GM21786 (cell line): ENCODE measurements around the gene PERM1.

Experiments used
- ATAC-seq: cut with Tn5 transposase; IDR thresholded peaks from one replicate; pipeline ENCODE4 v1.9.1; 2021; ENCODE audit not compliant: unreplicated experiment

Gene PERM1

DNA sequence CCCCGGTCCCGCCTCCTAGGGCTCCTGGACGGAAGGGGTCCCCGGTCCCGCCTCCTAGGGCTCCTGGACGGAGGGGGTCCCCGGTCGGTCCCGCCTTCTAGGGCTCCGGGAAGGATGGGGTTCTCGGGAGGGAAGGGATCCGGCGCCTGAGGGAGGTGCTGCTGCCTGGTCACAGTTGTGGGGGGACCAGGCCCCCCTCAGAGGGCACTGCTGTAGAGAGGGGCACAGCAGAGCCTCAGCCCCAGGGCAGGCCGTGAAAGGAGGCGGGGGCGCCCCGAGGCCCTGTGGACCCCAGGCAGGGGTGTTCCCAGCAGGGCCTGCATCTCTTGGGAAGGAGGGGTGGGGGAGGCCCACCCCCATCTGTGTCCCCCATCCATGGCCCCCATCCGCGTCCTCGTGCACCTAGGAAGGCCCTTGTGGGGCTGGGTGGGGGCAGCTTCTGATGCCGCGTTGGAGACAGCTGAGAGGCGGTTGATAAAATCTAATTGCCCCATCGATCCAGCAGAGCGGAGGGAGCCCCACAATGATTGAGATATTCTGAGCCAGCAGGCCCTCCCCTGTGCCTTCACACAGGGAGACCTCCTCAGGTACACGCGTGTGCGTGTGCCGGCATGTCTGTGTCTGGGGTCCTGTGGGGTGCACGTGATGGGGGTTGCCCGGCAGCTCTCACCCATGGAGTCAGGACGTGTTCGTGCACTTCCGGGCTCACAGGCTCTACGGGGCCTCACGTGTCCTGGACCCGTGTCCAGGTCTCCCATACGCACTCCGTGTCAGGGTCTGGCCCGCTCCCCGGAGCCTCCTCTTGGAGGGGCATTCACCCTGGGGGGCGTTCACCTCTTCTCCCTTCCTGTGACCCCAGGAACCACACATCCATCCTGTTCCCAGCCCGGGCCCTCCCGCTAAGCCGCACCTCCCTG is 45.3 kb downstream of the PERM1 start:
- no peak for ATAC-seq

DNA sequence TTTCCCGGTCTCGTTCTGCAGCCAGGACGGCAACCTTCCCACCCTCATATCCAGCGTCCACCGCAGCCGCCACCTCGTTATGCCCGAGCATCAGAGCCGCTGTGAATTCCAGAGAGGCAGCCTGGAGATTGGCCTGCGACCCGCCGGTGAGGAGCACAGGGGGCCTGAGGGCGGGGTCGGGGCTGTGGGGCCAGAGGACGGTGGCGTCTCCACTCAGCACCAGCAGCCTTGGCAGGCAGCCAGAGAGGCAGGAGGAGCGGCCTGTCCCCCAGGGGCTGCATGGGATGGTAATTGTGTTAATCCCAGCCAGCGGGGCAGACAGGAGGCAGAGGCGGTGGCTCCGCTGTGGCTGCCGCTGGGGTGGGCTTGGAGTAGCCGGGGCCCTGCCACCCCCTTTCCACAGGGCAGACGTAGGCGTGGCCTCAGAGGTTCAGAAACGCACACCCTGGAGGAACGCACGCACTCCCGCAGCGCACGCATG is 46.1 kb downstream of the PERM1 start:
- ATAC-seq: no peak

DNA sequence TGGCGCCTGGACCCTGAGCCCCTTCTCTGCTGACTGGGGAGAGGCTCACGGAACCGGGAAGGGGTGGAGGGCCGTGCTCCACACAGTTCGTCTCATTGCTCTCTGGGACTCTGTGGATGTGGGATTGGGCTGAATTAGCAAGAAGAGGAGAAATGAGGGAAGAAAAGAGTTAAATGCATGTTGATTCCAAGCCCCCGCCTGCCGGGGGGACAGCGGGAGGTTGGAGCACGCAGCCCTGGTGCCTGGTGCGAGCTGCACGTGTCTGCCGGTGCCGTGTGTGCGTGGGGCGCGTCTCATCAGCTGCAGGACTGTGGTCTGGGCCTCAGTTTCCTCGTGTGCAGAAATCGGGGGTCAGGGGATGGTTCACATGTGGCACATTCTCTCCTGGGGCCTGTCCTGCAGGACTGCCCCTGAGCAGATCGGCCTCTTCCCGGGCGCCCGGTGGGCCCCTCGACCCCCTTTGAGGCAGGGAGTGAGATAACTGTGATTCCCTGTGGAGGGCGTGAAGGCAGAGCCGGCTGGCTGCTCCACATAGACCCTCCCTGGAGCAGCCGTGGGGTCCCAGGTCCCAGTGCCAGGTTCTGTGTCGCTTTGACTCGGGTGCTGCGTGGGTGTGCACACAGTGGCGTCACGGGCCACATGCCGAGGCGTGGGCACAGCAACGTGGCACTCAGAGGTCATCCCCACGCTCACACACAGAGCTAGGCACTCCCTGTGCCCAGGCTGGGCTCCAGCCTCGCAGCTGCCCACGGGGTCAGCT is 46.7 kb downstream of the PERM1 start:
- ATAC-seq: no peak

DNA sequence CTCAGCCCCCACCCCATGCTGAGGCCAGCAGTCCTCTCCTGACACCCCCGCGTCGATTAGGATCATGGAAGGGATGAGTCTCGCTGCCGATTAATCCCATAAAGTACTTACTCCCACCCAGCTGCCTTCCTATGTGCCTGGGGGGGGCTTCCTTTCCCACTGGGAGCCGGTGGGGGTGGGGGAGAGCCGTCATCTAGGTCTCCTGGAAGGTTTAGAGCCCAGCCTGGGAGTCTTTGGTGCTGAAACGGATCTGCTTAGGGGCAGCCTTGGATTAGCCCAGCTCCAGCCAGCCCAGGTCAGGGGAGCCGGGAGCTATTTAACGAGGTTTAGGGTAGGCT is 48.3 kb downstream of the PERM1 start:
- no peak for ATAC-seq

DNA sequence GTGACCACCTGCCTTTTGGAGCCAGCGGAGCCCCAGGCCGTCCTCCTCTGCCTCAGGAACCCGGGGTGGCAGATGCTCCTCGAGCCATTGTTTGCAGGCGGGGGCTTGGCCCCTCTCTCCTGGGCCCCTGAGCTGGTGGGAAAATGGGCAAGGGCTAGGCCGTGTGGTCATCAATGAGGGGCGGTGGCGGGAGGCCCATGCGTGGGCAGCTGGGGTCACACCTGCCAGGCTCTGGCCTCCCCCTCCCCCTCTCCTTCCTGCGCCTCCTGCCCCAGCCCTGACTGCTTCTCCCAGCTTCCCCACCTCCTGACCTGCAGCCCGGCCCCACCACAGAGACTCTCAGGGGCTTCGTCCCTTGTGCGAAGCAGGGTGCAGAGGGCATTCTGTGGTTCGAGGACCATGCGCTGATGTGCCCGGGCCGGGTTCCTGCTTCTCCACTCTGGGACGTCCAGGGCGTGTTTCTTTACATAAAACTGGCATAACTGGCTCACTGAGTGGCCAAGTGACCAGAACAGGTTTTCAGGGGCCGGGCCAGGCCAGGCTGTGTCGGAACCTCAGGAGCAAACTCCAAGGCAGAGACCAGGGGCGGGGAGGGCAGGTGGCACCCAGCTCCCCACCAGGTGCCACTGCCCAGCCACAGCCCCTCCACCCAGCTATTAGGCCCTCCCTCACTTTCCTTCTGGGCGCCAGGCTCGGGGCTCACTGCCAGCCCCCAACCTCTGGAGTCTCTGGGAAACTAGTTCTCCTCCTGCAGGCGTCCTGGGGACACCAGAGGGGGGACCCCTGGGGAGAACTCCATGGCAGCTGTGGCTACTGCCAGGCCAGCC is 48.9 kb downstream of the PERM1 start:
- ATAC-seq: no peak

DNA sequence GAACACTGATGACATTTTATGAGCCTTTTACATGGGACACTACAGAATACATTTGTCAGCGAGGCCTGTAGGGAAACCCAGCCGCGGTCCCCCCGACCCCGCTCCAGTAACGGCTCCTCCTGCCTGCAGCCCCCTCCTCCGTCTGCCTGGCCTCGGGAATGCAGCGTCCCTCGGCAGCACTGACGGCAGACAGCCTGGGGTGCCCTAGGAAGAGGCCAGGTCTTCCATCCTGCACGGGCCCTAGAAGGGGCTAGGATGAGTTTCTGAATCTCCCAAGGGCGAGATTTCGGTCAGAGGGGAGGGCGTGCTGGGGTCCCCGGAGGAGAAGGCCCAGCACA is 49.8 kb downstream of the PERM1 start:
- no peak for ATAC-seq

DNA sequence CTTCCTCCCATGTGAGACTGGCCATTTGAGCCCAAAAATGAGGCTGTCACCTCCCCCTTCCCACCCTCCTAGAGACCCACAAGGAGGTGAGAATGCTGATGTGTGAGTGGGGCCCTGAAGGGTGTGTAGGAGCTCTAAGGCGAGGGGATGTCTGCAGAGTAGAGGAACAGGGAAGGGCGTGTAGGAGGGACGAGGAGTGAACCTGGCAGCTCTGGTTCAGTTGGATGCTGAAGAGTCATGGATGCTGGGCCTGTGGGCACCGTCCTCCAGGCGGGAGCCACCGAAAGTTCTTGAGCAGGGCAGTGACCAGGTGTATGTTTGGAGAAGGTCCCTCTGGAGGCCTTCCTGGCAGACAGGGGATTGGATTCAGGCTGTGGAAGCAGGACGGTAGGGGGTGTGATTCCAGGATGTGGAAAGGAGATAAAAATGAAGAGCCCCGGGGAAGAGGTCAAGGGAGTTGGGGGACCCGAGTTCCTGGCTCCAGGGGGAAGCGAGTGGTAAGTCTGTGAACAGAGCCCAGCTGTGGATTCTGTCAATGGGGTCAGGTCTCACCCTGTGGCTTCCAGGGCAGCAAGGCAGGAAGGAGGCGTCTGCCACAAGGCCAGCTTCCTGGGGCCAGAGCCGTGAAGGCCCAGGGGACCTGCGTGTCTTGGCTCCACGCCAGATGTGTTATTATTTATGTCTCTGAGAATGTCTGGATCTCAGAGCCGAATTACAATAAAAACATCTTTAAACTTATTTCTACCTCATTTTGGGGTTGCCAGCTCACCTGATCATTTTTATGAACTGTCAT is 50.3 kb downstream of the PERM1 start:
- ATAC-seq: no peak

DNA sequence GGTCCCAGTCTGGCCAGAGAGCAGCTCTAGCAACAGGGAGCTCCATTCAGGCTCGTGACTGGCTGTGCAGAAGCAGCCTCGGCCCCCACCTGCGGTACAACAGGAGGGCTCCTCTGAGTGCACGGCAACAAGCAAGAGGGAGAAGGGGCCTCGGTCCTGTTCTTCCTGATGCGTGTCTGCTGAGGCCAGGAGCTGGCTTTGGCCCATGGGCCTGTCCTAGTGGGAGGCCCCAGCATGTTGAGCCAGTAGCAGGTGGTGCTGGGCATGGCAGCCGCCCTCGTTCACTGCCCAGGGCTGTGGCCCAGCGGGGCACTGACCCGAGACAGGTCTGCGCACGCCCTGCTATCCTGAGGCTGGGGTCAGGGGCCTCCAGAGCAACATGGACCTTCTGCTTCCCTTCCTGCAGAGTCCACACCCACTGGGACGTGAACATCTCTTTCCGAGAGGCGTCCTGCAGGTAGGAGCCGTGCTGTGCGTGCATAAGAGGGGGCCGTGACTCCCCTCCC is 51.2 kb downstream of the PERM1 start:
- no peak for ATAC-seq

DNA sequence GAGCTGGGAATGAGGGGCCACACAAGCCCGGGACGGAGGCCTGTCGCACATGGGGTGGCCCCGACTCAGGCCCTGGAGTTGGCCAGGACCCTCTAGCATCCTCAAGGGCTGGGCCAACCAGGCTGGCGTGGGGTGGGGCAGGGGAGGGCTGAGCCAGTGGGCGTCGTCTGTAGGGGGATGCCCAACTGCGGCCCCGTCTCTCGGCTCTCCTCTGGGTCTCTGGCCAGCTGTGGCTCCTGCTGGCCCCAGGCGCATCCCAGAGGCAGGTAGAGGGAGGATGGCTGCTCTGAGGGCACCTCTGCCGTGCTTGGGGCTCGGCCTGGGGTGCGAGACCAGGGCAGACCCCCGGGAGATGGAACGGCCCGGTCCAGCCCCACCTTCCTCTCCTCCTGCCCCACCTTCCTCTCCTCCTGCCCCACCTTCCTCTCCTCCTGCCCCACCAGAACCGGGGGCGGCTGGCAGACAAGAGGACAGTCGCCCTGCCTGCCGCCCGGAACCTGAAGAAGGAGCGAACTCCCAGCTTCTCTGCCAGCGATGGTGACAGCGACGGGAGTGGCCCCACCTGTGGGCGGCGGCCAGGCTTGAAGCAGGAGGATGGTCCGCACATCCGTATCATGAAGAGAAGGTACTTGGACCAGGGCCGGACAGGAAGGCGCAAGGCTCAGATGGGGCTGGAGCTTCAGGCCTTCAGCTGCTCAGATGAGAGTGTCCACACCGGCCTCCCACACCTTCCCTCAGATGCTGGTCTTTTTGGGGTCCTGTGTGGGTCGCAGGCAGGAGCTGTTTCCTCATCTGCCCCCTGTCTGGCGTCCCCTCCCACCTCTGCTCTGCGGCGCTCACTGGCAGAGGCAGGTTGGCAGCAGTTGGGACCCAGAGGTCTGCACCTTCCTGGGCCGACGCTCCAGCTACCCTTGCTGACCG is 51.9 kb downstream of the PERM1 start:
- no peak for ATAC-seq

DNA sequence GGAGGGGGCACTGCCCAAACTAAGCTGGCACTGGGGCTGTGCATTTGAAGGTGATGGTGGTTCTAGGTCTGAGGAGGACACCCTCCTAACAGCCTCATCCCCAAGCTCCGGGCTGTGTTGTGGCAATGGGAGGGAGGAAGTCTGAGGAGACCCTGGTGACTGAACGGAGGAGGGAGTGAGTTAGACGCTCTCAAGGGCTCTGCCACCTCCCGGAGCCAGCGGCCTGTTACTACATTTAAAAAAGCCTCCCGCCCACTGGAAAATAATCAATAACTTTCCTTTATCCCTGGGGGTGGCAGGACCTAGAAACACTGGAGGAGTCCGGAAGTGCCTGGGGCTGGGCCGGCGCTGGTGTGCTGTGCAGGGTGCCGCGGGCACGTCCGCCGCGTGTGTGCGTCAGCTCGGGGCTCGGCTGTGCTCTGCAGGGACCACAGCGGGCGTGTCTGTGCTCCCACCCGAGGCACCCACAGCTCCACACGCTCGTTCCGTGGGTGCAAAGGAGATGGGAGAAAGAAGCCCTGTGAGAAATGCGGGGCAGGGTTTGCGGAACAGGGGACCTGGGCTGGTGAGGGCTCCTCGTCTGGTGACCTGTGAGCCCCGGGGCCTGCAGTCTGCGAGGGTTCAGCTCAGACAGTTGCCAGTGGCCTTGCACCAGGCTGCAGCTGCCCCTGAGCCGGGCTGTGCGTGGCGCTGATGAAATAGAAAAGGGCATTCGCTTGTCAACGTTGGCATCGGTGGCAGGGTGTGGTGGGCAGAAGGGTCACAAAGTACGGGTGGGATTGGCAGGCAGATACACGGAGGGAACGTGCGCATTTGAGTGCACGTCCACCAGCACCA is 52.9 kb downstream of the PERM1 start:
- no peak for ATAC-seq

DNA sequence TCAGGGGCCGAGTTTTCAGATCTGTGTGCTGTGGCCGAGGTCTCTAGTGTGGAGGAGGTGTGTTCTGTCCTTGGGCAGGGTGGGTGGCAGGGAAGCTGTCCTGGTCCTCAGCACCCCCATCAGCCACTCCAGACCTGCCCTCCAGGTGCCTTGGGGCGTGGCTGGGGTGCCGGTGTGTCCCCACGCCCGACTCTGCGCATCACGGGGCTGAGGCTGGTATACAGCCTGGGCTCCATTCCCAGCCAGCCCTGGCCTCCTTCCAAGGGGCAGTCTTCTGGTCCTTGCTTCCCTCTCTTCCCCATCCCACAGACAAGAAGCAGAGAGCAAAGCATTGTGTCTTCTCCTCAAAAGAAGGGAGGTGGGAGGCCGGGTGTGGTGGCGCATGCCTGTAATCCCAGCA is 54.1 kb downstream of the PERM1 start:
- ATAC-seq: no peak

DNA sequence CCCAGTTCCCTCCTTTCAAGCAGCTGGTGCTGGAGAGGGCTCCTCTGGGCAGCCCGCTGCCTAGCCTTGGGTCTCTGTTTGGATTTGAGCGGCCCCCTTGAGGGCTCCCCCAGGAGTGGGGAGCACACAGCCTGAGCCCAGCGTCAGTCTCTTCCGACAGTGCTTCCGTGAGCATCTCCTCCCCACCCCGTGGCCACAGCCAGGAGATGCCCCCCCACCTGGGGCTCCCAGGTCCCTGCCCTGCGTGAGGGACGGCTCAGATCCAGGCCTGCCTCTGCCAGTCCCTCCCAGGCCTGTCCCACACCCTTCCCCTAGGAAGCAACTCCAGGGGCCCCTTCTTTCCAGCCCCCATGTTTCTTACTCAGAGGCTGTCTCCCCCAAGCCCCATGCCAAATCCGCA is 54.7 kb downstream of the PERM1 start:
- no peak for ATAC-seq

DNA sequence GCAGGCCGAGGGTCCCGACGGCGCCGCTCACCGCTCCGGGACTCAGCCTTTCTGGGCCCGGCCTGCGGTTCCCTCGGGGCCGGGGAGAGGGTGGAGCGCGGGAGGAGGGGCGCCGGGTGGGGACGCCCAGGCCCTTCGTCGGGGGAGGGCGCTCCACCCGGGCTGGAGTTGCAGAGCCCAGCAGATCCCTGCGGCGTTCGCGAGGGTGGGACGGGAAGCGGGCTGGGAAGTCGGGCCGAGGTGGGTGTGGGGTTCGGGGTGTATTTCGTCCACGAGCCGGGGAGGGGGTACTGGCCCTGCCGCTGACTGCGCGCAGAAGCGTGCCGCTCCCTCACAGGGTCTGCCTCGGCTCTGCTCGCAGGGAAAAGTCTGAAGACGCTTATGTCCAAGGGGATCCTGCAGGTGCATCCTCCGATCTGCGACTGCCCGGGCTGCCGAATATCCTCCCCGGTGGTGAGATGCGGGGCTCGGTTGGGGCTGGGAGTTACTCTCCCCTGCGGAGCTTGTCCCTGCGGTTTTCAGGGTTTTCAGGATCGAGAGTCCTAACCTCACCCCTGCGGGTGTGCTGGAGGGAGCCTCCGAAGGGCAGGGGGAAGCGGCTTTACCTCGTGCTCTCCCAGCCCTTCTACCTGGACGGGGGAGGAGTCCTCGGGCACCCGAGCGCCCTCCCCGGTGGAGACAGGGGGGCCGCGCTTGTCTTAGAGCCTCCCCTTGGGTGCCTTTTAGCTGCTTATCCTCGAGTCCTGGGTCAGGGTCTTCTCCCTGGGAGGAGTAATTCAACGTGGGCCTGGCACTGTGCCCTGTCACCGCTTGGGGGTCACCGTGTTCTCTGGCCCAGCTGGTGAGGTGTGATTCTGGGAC is 56.1 kb downstream of the PERM1 start:
- ATAC-seq: no peak
